ENCODE measurements around the gene AIM2. TPM values are rescaled to one million over a fixed set of nuclear protein-coding genes. Genes with fewer than 3 reads are reported as not detected.

The AIM2 gene
- total and polyA plus RNA-seq, 2 of the 4 experiments (the other 2 are of a cell fraction), result not detected

DNA sequence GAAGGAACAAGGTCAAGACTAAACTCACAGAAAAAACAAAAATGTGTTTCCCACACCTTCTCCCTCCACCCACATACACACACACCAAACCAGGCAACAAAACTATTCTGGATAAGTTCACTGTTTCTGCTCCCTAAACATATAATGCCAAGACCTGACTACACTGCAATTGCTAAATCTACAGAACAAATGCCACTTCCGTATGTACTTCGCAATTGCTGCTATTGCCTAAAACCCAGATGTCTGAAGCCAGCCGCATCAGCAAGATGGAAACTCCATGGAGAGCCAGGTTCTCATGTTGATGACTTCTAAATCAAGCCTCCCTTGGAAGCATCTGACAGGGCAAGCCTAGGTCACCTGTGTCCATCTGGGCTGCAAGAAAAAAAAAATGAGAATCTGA lies 8.3 kb upstream of the AIM2 start:
- dilution Hi-C loops (cut with HindIII; ENCODE audit: low sequenced_read_pairs, unreplicated experiment), result no loop called here
- H4K20me1 ChIP-seq (ENCODE audit: insufficient read depth, low read length), result no peaks in the 10 kb centered on the region
- no peak overlapping the region for H3K27ac ChIP-seq (ENCODE audit: insufficient read depth, low read length)
- no peak overlapping the region for H3K9ac ChIP-seq (ENCODE audit: low read depth, low read length)
- H3K36me3 ChIP-seq (ENCODE audit: control insufficient read depth, insufficient read depth, low read length), result no peaks in the 10 kb centered on the region
- H3K4me3 ChIP-seq (ENCODE audit: insufficient read depth, low read depth, low read length), result no peak overlapping the region
- TF ChIP-seq FOS (IDR thresholded peaks at IDR 0.05; ENCODE audit: low read depth, low read length), result no peak
- H3K27me3 ChIP-seq (ENCODE audit: control insufficient read depth, insufficient read depth, low read length), result peaks cover 2% of the 10 kb centered on the region
- H3K23ac ChIP-seq (ENCODE audit: low read depth, low read length), result no peak overlapping the region
- H3K56ac ChIP-seq (ENCODE audit: extremely low read depth, insufficient read depth, low read length), result no peak overlapping the region
- ChIA-PET POLR2A (ENCODE audit: unreplicated experiment) (no interaction called here), CTCF (no interaction called here)
- no peak overlapping the region for H2AK9ac ChIP-seq (replicated peaks; ENCODE audit: low read depth, low read length, poor library complexity)
- no peak overlapping the region for H2BK15ac ChIP-seq (ENCODE audit: low read depth, low read length)
- H3K4me2 ChIP-seq (ENCODE audit: low read depth, low read length), result no peak overlapping the region
- no peak for DNase-seq
- intact Hi-C loops (cut with micrococcal nuclease), result no loop called here
- no peak overlapping the region for H4K91ac ChIP-seq (ENCODE audit: insufficient read depth, low read depth, low read length)
- BruUV-seq (replicated peaks), result no TSS peak
- no peak overlapping the region for H2AFZ ChIP-seq (replicated peaks; ENCODE audit: low read length, poor library complexity)
- no peak overlapping the region for H4K8ac ChIP-seq (ENCODE audit: low read depth in 2 of 2, low read length in 2 of 2)
- H3K9me3 ChIP-seq (ENCODE audit: control insufficient read depth, insufficient read depth, low read length), result no peaks in the 10 kb centered on the region
- WGBS, 2 experiments (ENCODE audit: extremely low coverage in 2 of 2, insufficient read length in 1 of 2), result no CpG with 5 or more reads among the region's 3 CpGs
- ATAC-seq (ENCODE audit: low read depth), result no peak
- H3K18ac ChIP-seq (ENCODE audit: low read depth, low read length), result no peak overlapping the region
- no peaks in the 10 kb centered on the region; the same call in 1 of the 2 replicates for H3K9me1 ChIP-seq (ENCODE audit: insufficient read depth, low read length)
- no peak overlapping the region for H2AK5ac ChIP-seq (ENCODE audit: low read depth, low read length)
- H2BK20ac ChIP-seq (ENCODE audit: low read depth, low read length), result no peak overlapping the region
- no peak overlapping the region for H2BK5ac ChIP-seq (ENCODE audit: low read depth, low read length, poor library complexity, severe bottlenecking)
- no peaks in the 10 kb centered on the region for H3K79me1 ChIP-seq (ENCODE audit: low read depth in 1 of 2, low read length in 2 of 2)
- H3K14ac ChIP-seq (replicated peaks; ENCODE audit: low read depth, low read length), result no peak overlapping the region
- H2BK120ac ChIP-seq (ENCODE audit: low read depth, low read length), result no peak overlapping the region
- no peak overlapping the region for H3K4ac ChIP-seq (ENCODE audit: low read depth, low read length)
- H4K5ac ChIP-seq (ENCODE audit: low read depth, low read length), result no peak overlapping the region
- in situ Hi-C loops (cut with MboI; ENCODE audit: low sequenced_read_pairs), result loop anchor here (10.0 kb wide), 1 partner anchor 1120 kb away; no protein-coding TSS in a partner anchor
- H3K4me1 ChIP-seq (ENCODE audit: control insufficient read depth, insufficient read depth, low read length), result no peaks in the 10 kb centered on the region

All from IMR-90 (cell line).